BJ (cell line): Measurements from ENCODE around the gene XPNPEP2. TPM values are rescaled to one million over a fixed set of nuclear protein-coding genes. Genes with fewer than 3 reads are reported as not detected.

Experiments used
- CTCF ChIA-PET: fragments of 350-600 bp; formaldehyde crosslinking; extraction: SDS; loops from one replicate; lab custom pipeline; 2021; ENCODE audit warnings: antibody characterized with exemption, inconsistent platforms; lab: Yijun Ruan, JAX
- POLR2A ChIA-PET: fragments of 300-600 bp; sonication (Branson Sonifier 250); formaldehyde crosslinking; extraction: SDS; loops from one replicate; lab custom pipeline; 2021; ENCODE audit warnings: antibody characterized with exemption; lab: Charles Lee
- DNase-seq: peaks from one replicate; pipeline ENCODE4 v3.0.0-alpha.2; 2011; ENCODE audit warnings: low read depth
- H3K27me3 ChIP-seq: 2 replicates; pipeline ENCODE4 v1.6.0; 2011; ENCODE audit warnings: low read length; ENCODE audit not compliant: control insufficient read depth, insufficient read depth
- H3K36me3 ChIP-seq: 2 replicates; pipeline ENCODE4 v1.5.1; 2011; ENCODE audit warnings: low read length; ENCODE audit not compliant: control insufficient read depth, insufficient read depth
- H3K4me3 ChIP-seq: 2 replicates; pipeline ENCODE4 v1.5.1; 2011; ENCODE audit warnings: low read depth, mild to moderate bottlenecking, control low read depth, low read length
- CTCF ChIP-seq: IDR thresholded peaks from 2 replicates; pipeline ENCODE4 v1.5.1; 2011; ENCODE audit warnings: low read depth, mild to moderate bottlenecking, control low read depth, inconsistent platforms, low read length, moderate library complexity; ENCODE audit not compliant: insufficient read depth
- polyA plus RNA-seq: library from polyadenylated mRNA; depleted of rRNA; stranded (reverse); fragments of >200 nt; gene quantifications from 2 replicates; pipeline ENCODE4 v1.2.3, GENCODE V29; 2011

XPNPEP2 gene
- polyA plus RNA-seq, 1 experiment = 0.32 TPM

GRCh38 chrX:129706400-129707072 lies 32.2 kb upstream of the XPNPEP2 start:
- CTCF ChIA-PET = no interaction called here
- POLR2A ChIA-PET = no interaction called here

GRCh38 chrX:129714581-129714980 lies 24.2 kb upstream of the XPNPEP2 start:
- POLR2A ChIA-PET = no interaction called here
- CTCF ChIA-PET = interaction anchor here (2.4 kb wide), 1 partner anchor 12 kb away, joined by 10 read pairs; no protein-coding TSS in a partner anchor
- Histone ChIP-seq H3K4me3 (no peak overlapping the region), H3K27me3 (peaks cover 2% of the 10 kb centered on the region), H3K36me3 (no peaks in the 10 kb centered on the region)
- DNase-seq = no peak
- no peak for TF ChIP-seq CTCF

More at GRCh38 chrX:129706400-129707072, 32.2 kb upstream of the XPNPEP2 start:
- Histone ChIP-seq H3K4me3 (no peak overlapping the region), H3K27me3 (no peaks in the 10 kb centered on the region), H3K36me3 (no peaks in the 10 kb centered on the region)
- no peak for TF ChIP-seq CTCF
- DNase-seq = no peak

- DNase-seq = no peak
- CTCF ChIA-PET = interaction anchor here (1.2 kb wide), 1 partner anchor 10 kb away, joined by 3 read pairs; no protein-coding TSS in a partner anchor
- POLR2A ChIA-PET = no interaction called here
- H3K4me3 ChIP-seq = no peak overlapping the region
- TF ChIP-seq CTCF = no peak
- no peaks in the 10 kb centered on the region for H3K36me3 ChIP-seq
- peaks cover 2% of the 10 kb centered on the region for H3K27me3 ChIP-seq
These were observed 22.3 kb upstream of the XPNPEP2 start for GRCh38 chrX:129716507-129716906.

GRCh38 chrX:129717892-129718291 lies 20.9 kb upstream of the XPNPEP2 start:
- POLR2A ChIA-PET = no interaction called here
- no peaks in the 10 kb centered on the region for H3K36me3 ChIP-seq
- CTCF ChIA-PET = interaction anchor here (0.7 to 1.0 kb wide), 2 partner anchors 80 kb away, joined by 3 to 4 read pairs; no protein-coding TSS in a partner anchor
- no peak for TF ChIP-seq CTCF
- no peak for DNase-seq
- H3K27me3 ChIP-seq = peaks cover 4% of the 10 kb centered on the region
- H3K4me3 ChIP-seq = no peak overlapping the region

GRCh38 chrX:129718676-129719075 lies 20.1 kb upstream of the XPNPEP2 start:
- no peak for DNase-seq
- ChIA-PET CTCF (interaction anchor here (0.7 kb wide), 1 partner anchor 81 kb away, joined by 3 read pairs; no protein-coding TSS in a partner anchor), POLR2A (no interaction called here)
- Histone ChIP-seq H3K4me3 (no peak overlapping the region), H3K36me3 (no peaks in the 10 kb centered on the region), H3K27me3 (peaks cover 4% of the 10 kb centered on the region)
- no peak for TF ChIP-seq CTCF
